GM19463 (cell line): ENCODE measurements around the gene CSF1R.

Experiments
- ATAC-seq: cut with Tn5 transposase; IDR thresholded peaks from one replicate; pipeline ENCODE4 v1.9.1; 2021; ENCODE audit warnings: mild to moderate bottlenecking, moderate library complexity; ENCODE audit not compliant: unreplicated experiment

CSF1R gene

GRCh38 chr5:150085950-150086715 is at the start of gene CSF1R:
CSF1R (minus strand) TSS chr5:150086554; CDS start chr5:150086427, 127 bp downstream.
- ATAC-seq: no peak

GRCh38 chr5:150135557-150136304 is 49.4 kb upstream of the CSF1R start:
- ATAC-seq: no peak

- ATAC-seq: no peak
Measured at GRCh38 chr5:150134198-150134588, 47.8 kb upstream of the CSF1R start.

GRCh38 chr5:150133581-150134197 is 47.3 kb upstream of the CSF1R start:
- ATAC-seq: no peak

- no peak for ATAC-seq
Measured at GRCh38 chr5:150132740-150133139, 46.4 kb upstream of the CSF1R start.

- ATAC-seq: no peak
Measured at GRCh38 chr5:150131978-150132694, 45.8 kb upstream of the CSF1R start.

- ATAC-seq: no peak
Measured at GRCh38 chr5:150131461-150131860, 45.1 kb upstream of the CSF1R start.

GRCh38 chr5:150130493-150130922 is 44.2 kb upstream of the CSF1R start:
- no peak for ATAC-seq

GRCh38 chr5:150129813-150130492 is 43.6 kb upstream of the CSF1R start:
- ATAC-seq: peak; percentile 62

- no peak for ATAC-seq
Measured at GRCh38 chr5:150129454-150129812, 43.1 kb upstream of the CSF1R start.

- ATAC-seq: no peak
Measured at GRCh38 chr5:150126921-150127265, 40.5 kb upstream of the CSF1R start.

- ATAC-seq: no peak
Measured at GRCh38 chr5:150126199-150126920, 40.0 kb upstream of the CSF1R start.

GRCh38 chr5:150125334-150125733 is 39.0 kb upstream of the CSF1R start:
- no peak for ATAC-seq

GRCh38 chr5:150124596-150124995 is 38.2 kb upstream of the CSF1R start:
- no peak for ATAC-seq

GRCh38 chr5:150124111-150124557 is 37.8 kb upstream of the CSF1R start:
- ATAC-seq: no peak

GRCh38 chr5:150123542-150123941 is 37.2 kb upstream of the CSF1R start:
- no peak for ATAC-seq

- ATAC-seq: no peak
Measured at GRCh38 chr5:150122536-150123481, 36.5 kb upstream of the CSF1R start.

GRCh38 chr5:150122158-150122510 is 35.8 kb upstream of the CSF1R start:
- ATAC-seq: peak; percentile 93
